OCI-LY7 (cell line): ENCODE results near the gene AGBL3. TPM values are rescaled to one million over a fixed set of nuclear protein-coding genes. Genes with fewer than 3 reads are reported as not detected.

Experiments
- BruUV-seq: library from RNA; stranded (reverse); fragments of 400-500 nt; replicated peaks from 2 replicates; lab custom pipeline; 2021; lab: Mats Ljungman, UMichigan
- CTCF ChIA-PET: fragments of 300-600 bp; sonication (Branson Sonifier 250); formaldehyde crosslinking; loops from one replicate; lab custom pipeline; 2022; ENCODE audit warnings: antibody characterized with exemption; ENCODE audit not compliant: unreplicated experiment; lab: Charles Lee
- POLR2A ChIA-PET: fragments of 300-600 bp; sonication (Branson Sonifier 250); formaldehyde crosslinking; loops from one replicate; lab custom pipeline; 2022; ENCODE audit warnings: antibody characterized with exemption; lab: Charles Lee
- DNase-seq: peaks from one replicate; pipeline ENCODE4 v3.0.0-alpha.2; 2015; ENCODE audit warnings: low spot score
- H2AFZ ChIP-seq: fragments of 200-600 bp; sonication (generic), shearing (Covaris generic); 2 replicates; pipeline ENCODE4 v1.6.1; 2014; ENCODE audit warnings: mild to moderate bottlenecking, antibody characterized with exemption, low read length, moderate library complexity
- H3K27ac ChIP-seq: fragments of 200-600 bp; sonication (generic); 2 replicates; pipeline ENCODE4 v1.5.1; 2014; ENCODE audit warnings: mixed run types, low read depth, mild to moderate bottlenecking, moderate library complexity, low read length, inconsistent platforms; ENCODE audit not compliant: poor library complexity, severe bottlenecking
- H3K36me3 ChIP-seq: fragments of 200-600 bp; sonication (generic); 2 replicates; pipeline ENCODE4 v1.6.1; 2014; ENCODE audit warnings: mild to moderate bottlenecking, antibody characterized with exemption, low read length, moderate library complexity, mixed read lengths; ENCODE audit not compliant: insufficient read depth
- H3K4me1 ChIP-seq: fragments of 200-600 bp; sonication (generic); 2 replicates; pipeline ENCODE4 v1.5.1; 2014; ENCODE audit warnings: mild to moderate bottlenecking, low read length; ENCODE audit not compliant: insufficient read depth, poor library complexity, severe bottlenecking
- H3K4me2 ChIP-seq: fragments of 200-600 bp; sonication (generic); 2 replicates; pipeline ENCODE4 v1.6.1; 2014; ENCODE audit warnings: mild to moderate bottlenecking, low read length
- H3K4me3 ChIP-seq: fragments of 200-600 bp; sonication (generic); 2 replicates; pipeline ENCODE4 v1.5.1; 2014; ENCODE audit warnings: mild to moderate bottlenecking, low read depth, low read length; ENCODE audit not compliant: poor library complexity, severe bottlenecking
- H3K79me2 ChIP-seq: fragments of 200-600 bp; sonication (generic); 2 replicates; pipeline ENCODE4 v1.6.1; 2016; ENCODE audit warnings: low read depth, mild to moderate bottlenecking, low read length, moderate library complexity, mixed read lengths; ENCODE audit not compliant: insufficient read depth
- H3K9me2 ChIP-seq: fragments of 200-600 bp; sonication (generic); 2 replicates; pipeline ENCODE4 v1.6.1; 2016; ENCODE audit warnings: mild to moderate bottlenecking, low read length, mixed read lengths; ENCODE audit not compliant: insufficient read depth
- H3K9me3 ChIP-seq: fragments of 200-600 bp; sonication (generic); 2 replicates; pipeline ENCODE4 v1.6.1; 2014; ENCODE audit warnings: mild to moderate bottlenecking, mixed run types, low read length, mixed read lengths
- H4K20me1 ChIP-seq: fragments of 200-600 bp; sonication (generic); 2 replicates; pipeline ENCODE4 v1.6.1; 2014; ENCODE audit warnings: mild to moderate bottlenecking, antibody characterized with exemption, low read length, moderate library complexity, mixed read lengths; ENCODE audit not compliant: insufficient read depth
- EZH2phosphoT487 ChIP-seq: fragments of 200-600 bp; sonication (generic); IDR thresholded peaks from 2 replicates; pipeline ENCODE4 v1.6.1; 2018; ENCODE audit warnings: low read depth, borderline replicate concordance, mild to moderate bottlenecking, mixed run types, antibody characterized with exemption, low read length, moderate library complexity, mixed read lengths
- intact Hi-C: fragments of 100-400 bp; cut with micrococcal nuclease; formaldehyde crosslinking; loops from one replicate; pipeline ENCODE4 v1.10.0; 2022; ENCODE audit not compliant: unreplicated experiment
- total RNA-seq, 2 experiments: library from RNA; depleted of rRNA in 1 of 2; stranded (reverse); fragments of >200 nt in 1 of 2; shearing (Covaris generic) in 1 of 2; gene quantifications; 2 replicates each; pipeline ENCODE4 v1.2.3, GENCODE V29; 2014 to 2022
- TF ChIP-seq, protein P1 (sequence below): fragments of 200-600 bp; sonication (generic); conservative IDR thresholded peaks from 2 replicates; pipeline ENCODE4 v1.5.1; 2014; ENCODE audit warnings: mild to moderate bottlenecking, antibody characterized with exemption, low read length, moderate library complexity, mixed read lengths

AGBL3 gene
- total RNA-seq, 2 experiments from 2014 or later = 3.5 to 4.9 TPM

DNA sequence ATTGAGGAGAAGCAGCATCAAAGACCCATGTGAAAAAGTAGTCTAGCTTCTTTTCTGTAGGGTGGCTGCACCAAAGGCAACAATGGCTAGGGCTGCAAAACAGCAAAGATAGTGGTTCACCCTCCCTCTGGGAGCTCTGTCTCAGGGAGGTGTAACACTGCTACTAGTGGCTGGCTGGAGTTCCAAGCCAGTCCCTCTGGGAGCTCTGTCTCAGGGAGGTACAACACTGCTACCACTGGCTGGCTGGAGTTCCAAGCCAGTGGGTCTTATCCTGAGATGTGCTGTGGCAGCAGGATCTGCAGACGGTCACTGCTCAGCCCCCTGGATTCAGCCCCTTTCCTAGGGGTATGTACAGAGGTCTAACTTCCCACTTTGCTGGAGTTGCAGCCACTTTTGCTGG is 123.7 kb downstream of the AGBL3 start:
- DNase-seq = no peak
- no peaks in the 10 kb centered on the region for H4K20me1 ChIP-seq
- H3K36me3 ChIP-seq = no peaks in the 10 kb centered on the region
- H3K27ac ChIP-seq = no peak overlapping the region
- no peak overlapping the region for H2AFZ ChIP-seq
- ChIA-PET POLR2A (no interaction called here), CTCF (no interaction called here)
- no peaks in the 10 kb centered on the region for H3K9me2 ChIP-seq
- intact Hi-C loops = no loop called here
- no peak overlapping the region for H3K4me3 ChIP-seq
- H3K4me2 ChIP-seq = no peak overlapping the region
- no peaks in the 10 kb centered on the region for H3K4me1 ChIP-seq
- no peak for TF ChIP-seq EZH2phosphoT487
- TF ChIP-seq, protein P1, sequence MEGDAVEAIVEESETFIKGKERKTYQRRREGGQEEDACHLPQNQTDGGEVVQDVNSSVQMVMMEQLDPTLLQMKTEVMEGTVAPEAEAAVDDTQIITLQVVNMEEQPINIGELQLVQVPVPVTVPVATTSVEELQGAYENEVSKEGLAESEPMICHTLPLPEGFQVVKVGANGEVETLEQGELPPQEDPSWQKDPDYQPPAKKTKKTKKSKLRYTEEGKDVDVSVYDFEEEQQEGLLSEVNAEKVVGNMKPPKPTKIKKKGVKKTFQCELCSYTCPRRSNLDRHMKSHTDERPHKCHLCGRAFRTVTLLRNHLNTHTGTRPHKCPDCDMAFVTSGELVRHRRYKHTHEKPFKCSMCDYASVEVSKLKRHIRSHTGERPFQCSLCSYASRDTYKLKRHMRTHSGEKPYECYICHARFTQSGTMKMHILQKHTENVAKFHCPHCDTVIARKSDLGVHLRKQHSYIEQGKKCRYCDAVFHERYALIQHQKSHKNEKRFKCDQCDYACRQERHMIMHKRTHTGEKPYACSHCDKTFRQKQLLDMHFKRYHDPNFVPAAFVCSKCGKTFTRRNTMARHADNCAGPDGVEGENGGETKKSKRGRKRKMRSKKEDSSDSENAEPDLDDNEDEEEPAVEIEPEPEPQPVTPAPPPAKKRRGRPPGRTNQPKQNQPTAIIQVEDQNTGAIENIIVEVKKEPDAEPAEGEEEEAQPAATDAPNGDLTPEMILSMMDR = no peak
- BruUV-seq = no TSS peak
- no peaks in the 10 kb centered on the region for H3K9me3 ChIP-seq
- H3K79me2 ChIP-seq = no peaks in the 10 kb centered on the region

DNA sequence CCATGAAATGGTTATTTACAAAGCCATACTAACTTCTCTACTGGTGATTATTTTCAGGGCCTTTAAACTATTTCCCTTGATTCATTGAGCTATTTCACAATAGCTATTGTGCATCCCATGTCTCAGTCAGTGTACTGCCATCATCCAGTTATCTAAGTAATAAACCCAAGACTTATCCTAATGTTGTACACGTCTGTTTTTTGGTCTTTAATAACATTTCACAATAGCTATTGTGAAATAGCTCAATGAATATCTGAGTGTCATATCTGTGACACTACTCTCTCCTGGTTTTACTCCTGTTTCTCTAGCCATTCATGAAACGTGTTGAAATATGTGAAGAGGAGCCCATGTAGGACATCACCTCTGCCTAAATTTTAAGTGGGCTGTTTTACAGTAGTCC is 125.1 kb downstream of the AGBL3 start:
- TF ChIP-seq, protein P1 = no peak
- no peak for TF ChIP-seq EZH2phosphoT487
- no peak for DNase-seq
- intact Hi-C loops = no loop called here
- Histone ChIP-seq H3K4me1 (no peaks in the 10 kb centered on the region), H2AFZ (no peak overlapping the region), H3K9me3 (no peaks in the 10 kb centered on the region), H3K79me2 (no peaks in the 10 kb centered on the region), H3K4me2 (no peak overlapping the region), H3K27ac (no peak overlapping the region), H3K36me3 (no peaks in the 10 kb centered on the region), H4K20me1 (no peaks in the 10 kb centered on the region), H3K9me2 (no peaks in the 10 kb centered on the region), H3K4me3 (no peak overlapping the region)
- no TSS peak for BruUV-seq
- CTCF ChIA-PET = no interaction called here
- POLR2A ChIA-PET = no interaction called here

DNA sequence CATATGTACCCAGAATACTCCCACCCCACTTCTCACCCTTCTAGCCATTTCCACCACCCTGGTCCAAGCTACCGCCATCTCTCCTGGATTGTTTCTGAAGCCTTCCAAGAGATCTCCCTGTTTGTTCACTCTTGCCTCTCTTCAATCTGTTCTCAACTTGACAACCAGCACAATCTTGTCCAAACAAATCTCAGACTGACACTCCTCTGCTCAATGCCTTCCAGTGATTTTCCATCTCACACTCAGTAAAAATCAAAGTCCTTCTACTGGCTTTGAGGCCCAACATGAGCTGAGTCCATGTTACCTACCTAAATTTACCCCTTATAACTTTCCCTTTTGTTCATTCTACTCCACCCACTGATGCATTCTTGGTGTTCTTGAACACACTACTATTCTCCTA is 128.3 kb downstream of the AGBL3 start:
- CTCF ChIA-PET = no interaction called here
- Histone ChIP-seq H4K20me1 (no peaks in the 10 kb centered on the region), H2AFZ (no peak overlapping the region), H3K4me3 (no peak overlapping the region), H3K79me2 (no peaks in the 10 kb centered on the region), H3K9me2 (no peaks in the 10 kb centered on the region), H3K4me2 (no peak overlapping the region), H3K9me3 (no peaks in the 10 kb centered on the region), H3K4me1 (no peaks in the 10 kb centered on the region), H3K27ac (no peak overlapping the region), H3K36me3 (no peaks in the 10 kb centered on the region)
- intact Hi-C loops = no loop called here
- POLR2A ChIA-PET = interaction anchor here (0.6 to 1.5 kb wide), 2 partner anchors 15 to 326 kb away, joined by 3 to 4 read pairs; no protein-coding TSS in a partner anchor
- BruUV-seq = no TSS peak
- no peak for DNase-seq
- TF ChIP-seq EZH2phosphoT487 = no peak
- TF ChIP-seq, protein P1 = no peak
